ENCODE measurements around the gene SP1.

The SP1 gene

GRCh38 chr12:53456654-53457366, 76.8 kb downstream of the SP1 start:
- no peak for ATAC-seq (ENCODE audit: low read depth)
- Mint-ChIP-seq H3K4me1 (peaks cover 23% of the 10 kb centered on the region), H3K9me3 (no peaks in the 10 kb centered on the region), H3K36me3 (peaks cover 29% of the 10 kb centered on the region), H3K4me3 (no peak overlapping the region), H3K27me3 (no peaks in the 10 kb centered on the region), H3K27ac (no peak overlapping the region)
- DNase-seq (ENCODE audit: low spot score in 2 of 2) = no peak

- no peak overlapping the region for H3K4me3 Mint-ChIP-seq
- peaks cover 15% of the 10 kb centered on the region for H3K4me1 Mint-ChIP-seq
- no peak overlapping the region for H3K27ac Mint-ChIP-seq
- no peaks in the 10 kb centered on the region for H3K9me3 Mint-ChIP-seq
- H3K36me3 Mint-ChIP-seq = peaks cover 36% of the 10 kb centered on the region
- no peaks in the 10 kb centered on the region for H3K27me3 Mint-ChIP-seq
- ATAC-seq (ENCODE audit: low read depth) (no peak), DNase-seq (ENCODE audit: low spot score in 2 of 2) (no peak)
Measured at GRCh38 chr12:53459097-53459496, 79.1 kb downstream of the SP1 start.

DNA sequence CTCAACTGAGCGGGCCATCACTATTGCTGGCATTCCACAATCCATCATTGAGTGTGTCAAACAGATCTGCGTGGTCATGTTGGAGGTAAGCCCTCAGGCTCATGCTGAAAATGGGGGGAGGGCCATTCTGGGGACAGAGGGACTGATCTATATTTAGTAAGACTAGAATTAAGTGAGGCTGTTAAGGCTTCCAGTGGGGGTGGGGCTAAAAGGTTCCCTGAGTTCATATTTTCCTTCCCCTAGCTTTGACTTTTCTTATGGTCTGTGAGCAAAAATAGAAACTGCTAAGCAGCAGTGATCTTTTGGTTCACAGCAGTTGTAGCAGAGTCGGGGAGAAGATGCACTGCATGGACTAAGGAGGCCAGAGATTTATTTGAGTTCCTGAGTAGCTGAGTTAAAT, 81.1 kb downstream of the SP1 start:
- ATAC-seq (ENCODE audit: low read depth) (no peak), DNase-seq (ENCODE audit: low spot score in 2 of 2) (no peak)
- Mint-ChIP-seq H3K27ac (peak overlapping the region; percentile 35), H3K4me1 (peaks cover 12% of the 10 kb centered on the region), H3K27me3 (no peaks in the 10 kb centered on the region), H3K36me3 (peaks cover 38% of the 10 kb centered on the region), H3K9me3 (no peaks in the 10 kb centered on the region), H3K4me3 (no peak overlapping the region)

GRCh38 chr12:53461591-53461990, 81.6 kb downstream of the SP1 start:
- no peaks in the 10 kb centered on the region for H3K9me3 Mint-ChIP-seq
- H3K36me3 Mint-ChIP-seq = peaks cover 42% of the 10 kb centered on the region

GRCh38 chr12:53462935-53463334, 83.0 kb downstream of the SP1 start:
- ATAC-seq (ENCODE audit: low read depth) (no peak), DNase-seq (ENCODE audit: low spot score in 2 of 2) (no peak)
- no peaks in the 10 kb centered on the region for H3K27me3 Mint-ChIP-seq
- H3K4me1 Mint-ChIP-seq = peaks cover 18% of the 10 kb centered on the region
- no peak overlapping the region for H3K27ac Mint-ChIP-seq
- no peak overlapping the region for H3K4me3 Mint-ChIP-seq
- no peaks in the 10 kb centered on the region for H3K9me3 Mint-ChIP-seq
- H3K36me3 Mint-ChIP-seq = peaks cover 49% of the 10 kb centered on the region

More at GRCh38 chr12:53461591-53461990, 81.6 kb downstream of the SP1 start:
- ATAC-seq (ENCODE audit: low read depth) (no peak), DNase-seq (ENCODE audit: low spot score in 2 of 2) (no peak)
- Mint-ChIP-seq H3K27ac (no peak overlapping the region), H3K4me1 (peaks cover 13% of the 10 kb centered on the region), H3K4me3 (no peak overlapping the region), H3K27me3 (no peaks in the 10 kb centered on the region)

- Mint-ChIP-seq H3K27me3 (no peaks in the 10 kb centered on the region), H3K9me3 (no peaks in the 10 kb centered on the region), H3K27ac (peak overlapping the region; percentile 40), H3K4me3 (no peak overlapping the region), H3K4me1 (peaks cover 18% of the 10 kb centered on the region), H3K36me3 (peaks cover 52% of the 10 kb centered on the region)
- DNase-seq (ENCODE audit: low spot score in 2 of 2) (no peak), ATAC-seq (ENCODE audit: low read depth) (no peak)
Measured at GRCh38 chr12:53463802-53464560, 84.0 kb downstream of the SP1 start.

GRCh38 chr12:53464685-53465418, 84.9 kb downstream of the SP1 start:
- no peaks in the 10 kb centered on the region for H3K9me3 Mint-ChIP-seq
- H3K27ac Mint-ChIP-seq = no peak overlapping the region
- DNase-seq (ENCODE audit: low spot score in 2 of 2) = no peak
- peaks cover 50% of the 10 kb centered on the region for H3K36me3 Mint-ChIP-seq
- no peak overlapping the region for H3K4me3 Mint-ChIP-seq
- peaks cover 16% of the 10 kb centered on the region for H3K4me1 Mint-ChIP-seq
- no peak for ATAC-seq (ENCODE audit: low read depth)
- H3K27me3 Mint-ChIP-seq = no peaks in the 10 kb centered on the region

- no peak overlapping the region for H3K27ac Mint-ChIP-seq
- DNase-seq (ENCODE audit: low spot score in 2 of 2) = no peak
- H3K4me1 Mint-ChIP-seq = peaks cover 15% of the 10 kb centered on the region
- no peak for ATAC-seq (ENCODE audit: low read depth)
- H3K27me3 Mint-ChIP-seq = no peaks in the 10 kb centered on the region
- H3K4me3 Mint-ChIP-seq = no peak overlapping the region
- H3K36me3 Mint-ChIP-seq = peaks cover 43% of the 10 kb centered on the region
- no peaks in the 10 kb centered on the region for H3K9me3 Mint-ChIP-seq
Measured at GRCh38 chr12:53465679-53466078, 85.7 kb downstream of the SP1 start.
